ENCODE data around the gene TTLL13. TPM values are rescaled to one million over a fixed set of nuclear protein-coding genes. Genes with fewer than 3 reads are reported as not detected.

Gene TTLL13
- total and polyA plus RNA-seq, 2 experiments from 2014 or later, result 0.21 to 0.39 TPM

DNA sequence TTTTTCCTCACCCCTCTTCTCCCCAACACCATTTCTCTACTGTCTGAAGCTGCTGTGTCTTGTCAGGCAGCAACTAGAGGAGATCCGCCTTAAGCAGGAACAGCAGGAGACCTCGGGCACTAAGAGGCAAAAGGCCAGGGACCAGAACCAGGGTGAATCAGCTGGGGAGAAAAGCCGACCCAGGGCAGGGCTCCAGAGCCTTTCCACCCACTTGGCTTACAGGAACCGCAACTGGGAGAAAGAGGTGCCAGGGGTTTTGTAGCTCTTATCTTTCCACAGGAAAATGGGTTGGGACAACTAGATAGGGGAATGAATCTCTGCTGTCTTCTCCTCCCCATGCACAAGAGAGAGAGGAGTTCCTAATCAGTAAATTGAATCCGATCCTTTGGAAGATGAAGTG, 13.1 kb downstream of the TTLL13 start:
- no peaks in the 10 kb centered on the region for H3K9me3 ChIP-seq (ENCODE audit: low read depth)
- no peaks in the 10 kb centered on the region for H3K36me3 ChIP-seq
- H3K4me3 ChIP-seq, result no peak overlapping the region
- no peak overlapping the region for H3K27ac ChIP-seq
- DNase-seq (ENCODE audit: low read depth in 1 of 2, low spot score in 1 of 2), result peak in 1 of 2 donors; percentile 27
- TF ChIP-seq, protein P1, sequence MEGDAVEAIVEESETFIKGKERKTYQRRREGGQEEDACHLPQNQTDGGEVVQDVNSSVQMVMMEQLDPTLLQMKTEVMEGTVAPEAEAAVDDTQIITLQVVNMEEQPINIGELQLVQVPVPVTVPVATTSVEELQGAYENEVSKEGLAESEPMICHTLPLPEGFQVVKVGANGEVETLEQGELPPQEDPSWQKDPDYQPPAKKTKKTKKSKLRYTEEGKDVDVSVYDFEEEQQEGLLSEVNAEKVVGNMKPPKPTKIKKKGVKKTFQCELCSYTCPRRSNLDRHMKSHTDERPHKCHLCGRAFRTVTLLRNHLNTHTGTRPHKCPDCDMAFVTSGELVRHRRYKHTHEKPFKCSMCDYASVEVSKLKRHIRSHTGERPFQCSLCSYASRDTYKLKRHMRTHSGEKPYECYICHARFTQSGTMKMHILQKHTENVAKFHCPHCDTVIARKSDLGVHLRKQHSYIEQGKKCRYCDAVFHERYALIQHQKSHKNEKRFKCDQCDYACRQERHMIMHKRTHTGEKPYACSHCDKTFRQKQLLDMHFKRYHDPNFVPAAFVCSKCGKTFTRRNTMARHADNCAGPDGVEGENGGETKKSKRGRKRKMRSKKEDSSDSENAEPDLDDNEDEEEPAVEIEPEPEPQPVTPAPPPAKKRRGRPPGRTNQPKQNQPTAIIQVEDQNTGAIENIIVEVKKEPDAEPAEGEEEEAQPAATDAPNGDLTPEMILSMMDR (IDR thresholded peaks at IDR 0.05; ENCODE audit: low read depth, low read length), result no peak
- H3K27me3 ChIP-seq, result no peaks in the 10 kb centered on the region
- H3K4me1 ChIP-seq (ENCODE audit: low read depth), result peaks cover 12% of the 10 kb centered on the region

DNA sequence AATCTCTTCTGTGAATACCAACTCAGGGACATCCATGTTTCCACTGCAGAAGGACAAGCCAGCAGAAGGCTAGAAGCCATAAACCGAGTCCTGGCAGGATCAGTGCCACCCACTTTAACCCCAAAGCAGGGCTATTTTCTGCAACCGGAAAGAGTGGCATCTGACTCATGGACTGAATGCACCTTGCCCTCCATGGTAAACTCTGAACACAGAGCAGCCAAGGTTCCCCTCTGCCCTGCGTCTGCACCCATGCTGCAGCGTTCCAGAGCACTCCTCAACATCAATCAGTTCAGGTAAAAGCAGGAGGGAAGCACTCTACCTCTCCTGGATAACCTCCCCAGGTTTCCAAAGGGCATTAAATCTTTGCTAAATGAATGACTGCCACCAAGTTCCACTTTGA, 15.3 kb downstream of the TTLL13 start:
- DNase-seq (ENCODE audit: low read depth in 1 of 2, low spot score in 1 of 2), result no peak
- H3K27ac ChIP-seq, result peak overlapping the region; percentile 95
- H3K36me3 ChIP-seq, result no peaks in the 10 kb centered on the region
- H3K27me3 ChIP-seq, result no peaks in the 10 kb centered on the region
- H3K9me3 ChIP-seq (ENCODE audit: low read depth), result no peaks in the 10 kb centered on the region
- H3K4me3 ChIP-seq, result peak overlapping the region; percentile 81
- H3K4me1 ChIP-seq (ENCODE audit: low read depth), result peaks cover 24% of the 10 kb centered on the region
- TF ChIP-seq, protein P1 (IDR thresholded peaks at IDR 0.05; ENCODE audit: low read depth, low read length), result no peak

DNA sequence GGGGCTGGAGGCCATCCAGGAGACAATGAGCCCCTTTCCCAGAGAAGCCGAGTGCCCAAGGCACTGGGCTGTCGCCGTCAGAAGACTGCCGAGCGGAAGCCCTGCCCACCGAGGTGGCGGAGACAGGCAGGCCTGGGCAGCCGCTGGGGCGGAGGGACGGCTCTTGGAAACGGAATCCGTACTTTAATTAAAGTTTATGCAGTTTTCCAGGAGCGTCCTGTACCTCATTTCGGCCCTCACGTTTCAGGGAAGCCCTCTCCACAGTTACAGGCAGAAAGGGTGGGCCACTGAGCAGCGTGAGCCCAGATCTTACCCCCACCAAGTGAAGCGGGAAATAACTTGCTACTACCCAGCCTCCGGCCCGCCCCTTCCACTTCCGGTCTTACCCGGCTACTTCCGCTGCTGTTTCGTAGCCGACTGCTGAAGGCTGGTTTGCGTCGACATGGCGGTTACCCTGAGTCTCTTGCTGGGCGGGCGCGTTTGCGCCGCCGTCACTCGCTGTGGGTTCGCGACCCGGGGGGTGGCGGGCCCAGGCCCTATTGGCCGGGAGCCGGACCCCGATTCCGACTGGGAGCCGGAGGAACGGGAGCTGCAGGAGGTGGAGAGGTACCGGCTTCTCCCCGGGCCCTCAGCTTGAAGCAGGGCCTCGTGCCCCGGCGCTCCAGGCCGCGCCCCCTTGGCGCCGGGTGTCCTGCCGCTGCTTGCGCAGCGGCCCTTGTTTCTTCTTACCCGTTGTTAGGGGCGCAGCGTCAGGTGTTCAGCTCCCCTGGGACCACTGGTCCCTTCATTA, 16.1 kb downstream of the TTLL13 start, which contains the start of gene NGRN:
Gene NGRN (plus strand): TSS at position 402 of the 790 bp plus-strand sequence. CDS start 41 bp downstream, at position 443.
- Histone ChIP-seq H3K9me3 (ENCODE audit: low read depth) (no peaks in the 10 kb centered on the region), H3K27ac (peak within 1 kb of the TSS; percentile 95), H3K4me3 (peak within 1 kb of the TSS; percentile 81), H3K27me3 (no peaks in the 10 kb centered on the region), H3K4me1 (ENCODE audit: low read depth) (peaks cover 24% of the 10 kb centered on the region), H3K36me3 (no peaks in the 10 kb centered on the region)
- TF ChIP-seq, protein P1 (IDR thresholded peaks at IDR 0.05; ENCODE audit: low read depth, low read length), result no peak
- DNase-seq (ENCODE audit: low read depth in 1 of 2, low spot score in 1 of 2), result peak; percentile 90 to 91

DNA sequence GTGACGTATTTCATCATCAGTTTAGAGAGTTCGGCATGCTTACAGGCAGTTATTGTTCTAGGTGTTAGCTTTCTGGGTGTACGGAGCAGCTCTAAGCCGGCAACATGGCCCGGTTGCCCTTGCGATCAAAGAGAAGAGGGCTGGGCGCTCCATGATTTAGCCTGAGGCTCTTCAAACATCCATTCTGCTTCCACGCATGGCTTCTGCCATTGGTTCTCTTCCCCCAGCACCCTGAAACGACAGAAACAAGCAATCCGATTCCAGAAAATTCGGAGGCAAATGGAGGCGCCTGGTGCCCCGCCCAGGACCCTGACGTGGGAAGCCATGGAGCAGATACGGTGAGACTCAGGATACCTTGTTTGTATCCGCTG, 16.7 kb downstream of the TTLL13 start:
- peaks cover 24% of the 10 kb centered on the region for H3K4me1 ChIP-seq (ENCODE audit: low read depth)
- H3K4me3 ChIP-seq, result peak overlapping the region; percentile 81
- H3K27ac ChIP-seq, result peak overlapping the region; percentile 95
- no peaks in the 10 kb centered on the region for H3K36me3 ChIP-seq
- H3K9me3 ChIP-seq (ENCODE audit: low read depth), result no peaks in the 10 kb centered on the region
- TF ChIP-seq, protein P1 (IDR thresholded peaks at IDR 0.05; ENCODE audit: low read depth, low read length), result no peak
- DNase-seq (ENCODE audit: low read depth in 1 of 2, low spot score in 1 of 2), result peak; percentile 31 to 42
- H3K27me3 ChIP-seq, result no peaks in the 10 kb centered on the region

DNA sequence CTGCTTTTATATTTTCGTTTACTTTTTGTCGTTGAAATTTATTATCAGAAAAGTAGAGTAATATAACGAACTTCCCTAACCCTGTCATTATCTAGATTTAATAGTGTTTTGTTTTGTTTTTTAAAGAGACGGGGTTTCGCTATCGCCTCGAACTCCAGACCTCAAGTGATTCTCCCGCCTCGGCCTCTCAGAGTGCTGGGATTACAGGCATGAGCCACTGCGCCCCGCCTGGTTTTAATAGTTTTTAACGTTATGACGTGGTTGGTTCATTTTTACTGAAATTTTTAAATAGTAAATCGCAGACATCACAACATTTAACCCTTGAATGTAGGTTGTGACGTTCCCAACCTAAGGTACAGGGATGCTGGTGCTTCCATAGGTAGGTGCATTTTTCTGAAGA, 17.1 kb downstream of the TTLL13 start:
- Histone ChIP-seq H3K27ac (peak overlapping the region; percentile 95), H3K9me3 (ENCODE audit: low read depth) (no peaks in the 10 kb centered on the region)
- TF ChIP-seq, protein P1 (IDR thresholded peaks at IDR 0.05; ENCODE audit: low read depth, low read length), result no peak

More for the DNA sequence above, 17.1 kb downstream of the TTLL13 start:
- H3K27me3 ChIP-seq, result no peaks in the 10 kb centered on the region
- peaks cover 24% of the 10 kb centered on the region for H3K4me1 ChIP-seq (ENCODE audit: low read depth)
- peaks cover 3% of the 10 kb centered on the region for H3K36me3 ChIP-seq
- peak overlapping the region; percentile 81 for H3K4me3 ChIP-seq
- DNase-seq (ENCODE audit: low read depth in 1 of 2, low spot score in 1 of 2), result peak in 1 of 2 donors; percentile 22

Data from cardiac muscle cell (in vitro differentiated cells and primary cell).